Glutamatergic neuron (in vitro differentiated cells): ENCODE data around the gene POLR2I. TPM values are rescaled to one million over a fixed set of nuclear protein-coding genes. Genes with fewer than 3 reads are reported as not detected.

Source experiments
- DNase-seq: peaks from one replicate; pipeline ENCODE4 v3.0.0; 2022
- H3K27ac Mint-ChIP-seq: one replicate; pipeline ENCODE4 v1.8.0; 2020; ENCODE audit warnings: mild to moderate bottlenecking, mixed read lengths, inconsistent platforms; ENCODE audit not compliant: unreplicated experiment
- H3K27me3 Mint-ChIP-seq: one replicate; pipeline ENCODE4 v1.8.0; 2020; ENCODE audit warnings: mild to moderate bottlenecking, moderate library complexity, mixed read lengths, inconsistent platforms; ENCODE audit not compliant: unreplicated experiment
- H3K36me3 Mint-ChIP-seq: one replicate; pipeline ENCODE4 v1.8.0; 2020; ENCODE audit warnings: mild to moderate bottlenecking, mixed read lengths, inconsistent platforms; ENCODE audit not compliant: unreplicated experiment
- H3K4me1 Mint-ChIP-seq: one replicate; pipeline ENCODE4 v1.8.0; 2020; ENCODE audit warnings: mild to moderate bottlenecking, low read depth, mixed read lengths, inconsistent platforms; ENCODE audit not compliant: unreplicated experiment
- H3K4me3 Mint-ChIP-seq: one replicate; pipeline ENCODE4 v1.8.0; 2020; ENCODE audit warnings: mild to moderate bottlenecking, mixed read lengths, inconsistent platforms; ENCODE audit not compliant: unreplicated experiment
- H3K9me3 Mint-ChIP-seq: one replicate; pipeline ENCODE4 v1.8.0; 2020; ENCODE audit warnings: mild to moderate bottlenecking, moderate library complexity, mixed read lengths, inconsistent platforms; ENCODE audit not compliant: unreplicated experiment
- total RNA-seq: library from RNA; stranded (reverse); fragmentation: NEBNext Ultra II Directional; extraction: Animal tissue kit (Norgen Biotek cat#: 25700); gene quantifications from one replicate; pipeline ENCODE4 v1.2.1, GENCODE V29; 2021; ENCODE audit not compliant: unreplicated experiment
- TF ChIP-seq, protein P1 (sequence below): fragments of 200-600 bp; sonication (generic); IDR thresholded peaks from one replicate; pipeline ENCODE4 v1.5.0; 2021; ENCODE audit not compliant: partially characterized antibody, unreplicated experiment

POLR2I gene
- total RNA-seq, 1 donor from 2014 or later, result 79.2 TPM

GRCh38 chr19:36084231-36085009, 30.3 kb downstream of the POLR2I start:
- H3K9me3 Mint-ChIP-seq, result no peaks in the 10 kb centered on the region
- no peak overlapping the region for H3K4me3 Mint-ChIP-seq

DNA sequence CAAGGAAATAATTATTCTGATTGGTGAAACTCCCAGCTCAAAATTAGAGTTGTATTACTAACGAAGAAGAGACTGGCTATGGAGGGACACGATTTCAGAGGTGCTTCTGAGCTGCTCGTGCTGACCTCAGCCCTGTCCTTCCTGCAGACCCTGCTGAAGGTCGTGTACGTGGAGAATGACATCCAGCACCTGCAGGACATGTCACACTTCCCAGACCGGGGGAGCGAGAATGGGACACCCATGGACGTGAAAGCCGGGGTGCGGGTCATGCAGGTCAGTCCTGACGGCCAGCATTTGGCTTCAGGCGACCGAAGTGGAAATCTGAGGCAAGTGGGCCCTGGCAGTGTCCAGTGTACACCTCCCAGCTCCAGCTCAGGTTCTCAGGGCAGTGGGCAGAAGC, 31.8 kb downstream of the POLR2I start:
- Mint-ChIP-seq H3K27ac (no peak overlapping the region), H3K4me1 (peaks cover 3% of the 10 kb centered on the region), H3K27me3 (peaks cover 2% of the 10 kb centered on the region), H3K9me3 (no peaks in the 10 kb centered on the region), H3K4me3 (no peak overlapping the region), H3K36me3 (peaks cover 5% of the 10 kb centered on the region)
- TF ChIP-seq, protein P1, sequence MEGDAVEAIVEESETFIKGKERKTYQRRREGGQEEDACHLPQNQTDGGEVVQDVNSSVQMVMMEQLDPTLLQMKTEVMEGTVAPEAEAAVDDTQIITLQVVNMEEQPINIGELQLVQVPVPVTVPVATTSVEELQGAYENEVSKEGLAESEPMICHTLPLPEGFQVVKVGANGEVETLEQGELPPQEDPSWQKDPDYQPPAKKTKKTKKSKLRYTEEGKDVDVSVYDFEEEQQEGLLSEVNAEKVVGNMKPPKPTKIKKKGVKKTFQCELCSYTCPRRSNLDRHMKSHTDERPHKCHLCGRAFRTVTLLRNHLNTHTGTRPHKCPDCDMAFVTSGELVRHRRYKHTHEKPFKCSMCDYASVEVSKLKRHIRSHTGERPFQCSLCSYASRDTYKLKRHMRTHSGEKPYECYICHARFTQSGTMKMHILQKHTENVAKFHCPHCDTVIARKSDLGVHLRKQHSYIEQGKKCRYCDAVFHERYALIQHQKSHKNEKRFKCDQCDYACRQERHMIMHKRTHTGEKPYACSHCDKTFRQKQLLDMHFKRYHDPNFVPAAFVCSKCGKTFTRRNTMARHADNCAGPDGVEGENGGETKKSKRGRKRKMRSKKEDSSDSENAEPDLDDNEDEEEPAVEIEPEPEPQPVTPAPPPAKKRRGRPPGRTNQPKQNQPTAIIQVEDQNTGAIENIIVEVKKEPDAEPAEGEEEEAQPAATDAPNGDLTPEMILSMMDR, result no peak
- no peak for DNase-seq

More at GRCh38 chr19:36084231-36085009, 30.3 kb downstream of the POLR2I start:
- no peak overlapping the region for H3K27ac Mint-ChIP-seq
- peaks cover 2% of the 10 kb centered on the region for H3K27me3 Mint-ChIP-seq
- no peak for DNase-seq
- peaks cover 3% of the 10 kb centered on the region for H3K4me1 Mint-ChIP-seq
- TF ChIP-seq, protein P1, result no peak
- H3K36me3 Mint-ChIP-seq, result peaks cover 5% of the 10 kb centered on the region

GRCh38 chr19:36081894-36082293, 32.8 kb downstream of the POLR2I start:
- H3K36me3 Mint-ChIP-seq, result peaks cover 5% of the 10 kb centered on the region
- no peak overlapping the region for H3K27ac Mint-ChIP-seq
- TF ChIP-seq, protein P1, result no peak
- no peaks in the 10 kb centered on the region for H3K9me3 Mint-ChIP-seq
- H3K4me1 Mint-ChIP-seq, result peaks cover 3% of the 10 kb centered on the region
- H3K4me3 Mint-ChIP-seq, result no peak overlapping the region
- DNase-seq, result no peak
- peaks cover 2% of the 10 kb centered on the region for H3K27me3 Mint-ChIP-seq

DNA sequence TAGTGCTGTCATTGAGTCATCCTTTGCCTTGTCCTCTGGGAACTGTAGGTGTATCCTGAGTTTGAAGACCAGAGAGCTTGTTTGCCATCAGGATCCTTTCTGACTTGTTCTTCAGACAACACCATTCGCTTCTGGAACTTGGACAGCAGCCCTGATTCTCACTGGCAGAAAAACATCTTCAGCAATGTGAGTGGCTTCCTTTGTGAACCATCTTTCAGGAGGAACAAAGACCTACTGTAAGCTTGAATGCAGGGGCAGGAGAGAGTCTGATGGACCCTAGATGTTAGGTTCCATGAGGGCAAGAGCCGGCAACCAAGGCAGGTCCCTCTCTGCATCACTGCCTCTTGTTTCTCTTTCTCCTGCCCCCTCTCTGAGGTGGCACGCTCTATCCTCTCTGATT, 33.3 kb downstream of the POLR2I start:
- Mint-ChIP-seq H3K9me3 (no peaks in the 10 kb centered on the region), H3K4me1 (peaks cover 3% of the 10 kb centered on the region), H3K36me3 (peaks cover 5% of the 10 kb centered on the region)

More for the DNA sequence above, 33.3 kb downstream of the POLR2I start:
- no peak overlapping the region for H3K27ac Mint-ChIP-seq
- TF ChIP-seq, protein P1, result no peak
- peaks cover 2% of the 10 kb centered on the region for H3K27me3 Mint-ChIP-seq
- DNase-seq, result no peak
- H3K4me3 Mint-ChIP-seq, result no peak overlapping the region
